ENCODE measurements around the gene CLDN34.

Gene CLDN34

GRCh38 chrX:9966775-9967408, at the start of gene CLDN34:
CLDN34 (plus strand) TSS chrX:9967358; CDS start chrX:9967358, 0 bp downstream.
- DNase-seq, result peak; percentile 52

- no peak for DNase-seq
These were observed 49.3 kb upstream of the CLDN34 start for GRCh38 chrX:9917861-9918260.

GRCh38 chrX:9919632-9920172, 47.5 kb upstream of the CLDN34 start:
- no peak for DNase-seq

- DNase-seq, result no peak
These were observed 45.8 kb upstream of the CLDN34 start for GRCh38 chrX:9921407-9921806.

GRCh38 chrX:9923357-9923756, 43.8 kb upstream of the CLDN34 start:
- DNase-seq, result no peak

GRCh38 chrX:9926002-9926401, 41.2 kb upstream of the CLDN34 start:
- DNase-seq, result no peak

- DNase-seq, result peak; percentile 18
These were observed 39.3 kb upstream of the CLDN34 start for GRCh38 chrX:9927698-9928482.

GRCh38 chrX:9935436-9935835, 31.7 kb upstream of the CLDN34 start:
- no peak for DNase-seq

- DNase-seq, result no peak
These were observed 29.4 kb upstream of the CLDN34 start for GRCh38 chrX:9937761-9938160.

- DNase-seq, result no peak
These were observed 28.6 kb upstream of the CLDN34 start for GRCh38 chrX:9938516-9938915.

- peak; percentile 2 for DNase-seq
These were observed 26.7 kb upstream of the CLDN34 start for GRCh38 chrX:9940421-9940820.

GRCh38 chrX:9942086-9942485, 25.1 kb upstream of the CLDN34 start:
- DNase-seq, result no peak

- no peak for DNase-seq
These were observed 23.7 kb upstream of the CLDN34 start for GRCh38 chrX:9943420-9943819.

- DNase-seq, result no peak
These were observed 19.9 kb upstream of the CLDN34 start for GRCh38 chrX:9947131-9947794.

GRCh38 chrX:9948406-9948805, 18.8 kb upstream of the CLDN34 start:
- DNase-seq, result no peak

GRCh38 chrX:9952300-9952699, 14.9 kb upstream of the CLDN34 start:
- no peak for DNase-seq

- no peak for DNase-seq
These were observed 13.8 kb upstream of the CLDN34 start for GRCh38 chrX:9953396-9953795.

- DNase-seq, result no peak
These were observed 11.7 kb upstream of the CLDN34 start for GRCh38 chrX:9955506-9955905.

GRCh38 chrX:9957743-9958142, 9.4 kb upstream of the CLDN34 start:
- DNase-seq, result no peak

GRCh38 chrX:9958183-9958582, 9.0 kb upstream of the CLDN34 start:
- DNase-seq, result no peak

- no peak for DNase-seq
These were observed 5.4 kb upstream of the CLDN34 start for GRCh38 chrX:9961750-9962149.

GRCh38 chrX:9977635-9978034, 10.5 kb downstream of the CLDN34 start:
- no peak for DNase-seq

- DNase-seq, result no peak
These were observed 13.2 kb downstream of the CLDN34 start for GRCh38 chrX:9980401-9980800.

GRCh38 chrX:9980927-9981326, 13.8 kb downstream of the CLDN34 start:
- no peak for DNase-seq

All from DMS53 (cell line).